Heart left ventricle (tissue), 13 donors: ENCODE data around the gene DYNC1I1.

Experiments used
- POLR2A ChIP-seq, 2 donors: fragments of 450-650 bp; IDR thresholded peaks; one replicate each; pipeline ENCODE4 v1.6.1; 2017; ENCODE audit warnings: antibody characterized with exemption in 2 of 2, mild to moderate bottlenecking in 2 of 2, moderate library complexity in 2 of 2
- TF ChIP-seq, protein P1 (sequence below), 12 donors: fragments of 200-600 bp; sonication (generic) in 4 of 12; IDR thresholded peaks; one replicate each; pipeline versions ENCODE4 v1.5.0 to v1.8.0; 2018 to 2022; ENCODE audit warnings: antibody characterized with exemption in 12 of 12, mild to moderate bottlenecking in 5 of 12
- donor health status: ischemic (EF 13 %, LVEDD 7.1; RV severe dilation, severe dysfunction).
- donor health status: DM: no; HTN: yes; CAD: no.
- donor health status: DM: no; HTN: no; CAD: no.
- donor health status: ischemic (EF 25% LVEDD 6.9; RV normal size, moderate dysfunction).
- donor health status: ischemic (EF 25% LVEDD 5.7; RV mildly dilated, moderate dysfunction).
- donor health status: ischemic (EF 35%, LVEDD 5.7; RV mildly dilated, moderate dysfunction).
- donor health status: nonischemic (EF 11% LVEDD 7.7; RV severe dilation, severe dysfunction).
- donor health status: DM: yes; HTN: yes; CAD: no.
- donor health status: PGD.
- donor health status: ischemic (EF 29% LVEDD 5.4; RV normal size, mild dysfunction).
- donor health status: nonischemic (EF 23%, LVEDD 6.1; RV moderate dilation, normal function).

DNA sequence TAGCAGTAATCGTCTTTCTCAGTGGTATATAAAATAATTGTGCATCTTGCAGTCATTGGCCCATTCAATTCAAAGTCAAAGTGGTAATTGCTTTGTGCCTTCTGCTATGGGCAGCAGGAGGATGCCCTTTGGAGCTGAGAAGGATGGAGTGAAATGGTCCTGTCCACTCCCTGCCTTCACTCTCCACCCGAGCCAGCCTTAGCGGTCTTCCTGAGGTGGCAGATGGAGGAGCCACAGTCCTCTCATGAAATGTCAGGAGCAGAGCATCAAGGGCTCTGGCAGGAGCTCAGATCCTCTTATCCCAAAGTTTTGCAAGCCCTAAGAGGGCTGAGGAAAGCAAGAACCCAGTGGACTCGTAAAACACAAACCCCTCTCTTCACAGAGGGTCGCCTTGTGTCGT, 199.4 kb downstream of the DYNC1I1 start:
- TF ChIP-seq, protein P1, sequence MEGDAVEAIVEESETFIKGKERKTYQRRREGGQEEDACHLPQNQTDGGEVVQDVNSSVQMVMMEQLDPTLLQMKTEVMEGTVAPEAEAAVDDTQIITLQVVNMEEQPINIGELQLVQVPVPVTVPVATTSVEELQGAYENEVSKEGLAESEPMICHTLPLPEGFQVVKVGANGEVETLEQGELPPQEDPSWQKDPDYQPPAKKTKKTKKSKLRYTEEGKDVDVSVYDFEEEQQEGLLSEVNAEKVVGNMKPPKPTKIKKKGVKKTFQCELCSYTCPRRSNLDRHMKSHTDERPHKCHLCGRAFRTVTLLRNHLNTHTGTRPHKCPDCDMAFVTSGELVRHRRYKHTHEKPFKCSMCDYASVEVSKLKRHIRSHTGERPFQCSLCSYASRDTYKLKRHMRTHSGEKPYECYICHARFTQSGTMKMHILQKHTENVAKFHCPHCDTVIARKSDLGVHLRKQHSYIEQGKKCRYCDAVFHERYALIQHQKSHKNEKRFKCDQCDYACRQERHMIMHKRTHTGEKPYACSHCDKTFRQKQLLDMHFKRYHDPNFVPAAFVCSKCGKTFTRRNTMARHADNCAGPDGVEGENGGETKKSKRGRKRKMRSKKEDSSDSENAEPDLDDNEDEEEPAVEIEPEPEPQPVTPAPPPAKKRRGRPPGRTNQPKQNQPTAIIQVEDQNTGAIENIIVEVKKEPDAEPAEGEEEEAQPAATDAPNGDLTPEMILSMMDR (IDR thresholded peaks at IDR 0.05), result no peak
- no peak for TF ChIP-seq POLR2A (IDR thresholded peaks at IDR 0.05)
